Neutrophil (primary cell): Measurements from ENCODE around the gene XK.

Experiments
- H3K27ac ChIP-seq: fragments of 200-600 bp; sonication (generic); 2 replicates; pipeline ENCODE4 v1.5.1; 2016; ENCODE audit warnings: mild to moderate bottlenecking, moderate library complexity
- H3K27me3 ChIP-seq: fragments of 200-600 bp; sonication (generic); 2 replicates; pipeline ENCODE4 v1.6.0; 2016; ENCODE audit warnings: mild to moderate bottlenecking
- H3K36me3 ChIP-seq: fragments of 200-600 bp; sonication (generic); 2 replicates; pipeline ENCODE4 v1.5.1; 2017
- H3K4me1 ChIP-seq, 2 experiments: fragments of 200-600 bp in 1 of 2; sonication (generic) in 1 of 2; 1 replicate in 1 of 2; 2 replicates in 1 of 2; pipeline versions ENCODE4 v1.5.1 to v1.6.1; 2013 to 2016; ENCODE audit warnings: low read depth in 1 of 2, low read length in 1 of 2, mild to moderate bottlenecking in 1 of 2, moderate library complexity in 1 of 2; ENCODE audit not compliant: control insufficient read depth in 1 of 2, insufficient read depth in 1 of 2
- H3K4me3 ChIP-seq, 2 experiments: fragments of 200-600 bp in 1 of 2; sonication (generic) in 1 of 2; 1 replicate in 1 of 2; 2 replicates in 1 of 2; pipeline ENCODE4 v1.5.1; 2013 to 2016; ENCODE audit warnings: low read depth in 1 of 2, low read length in 1 of 2, mild to moderate bottlenecking in 1 of 2, moderate library complexity in 1 of 2
- H3K9me3 ChIP-seq: fragments of 200-600 bp; sonication (generic); 2 replicates; pipeline ENCODE4 v1.5.1; 2016
- TF ChIP-seq, protein P1 (sequence below): fragments of 200-600 bp; sonication (generic); IDR thresholded peaks from 2 replicates; pipeline ENCODE4 v1.5.1; 2016; ENCODE audit warnings: antibody characterized with exemption

XK gene

DNA sequence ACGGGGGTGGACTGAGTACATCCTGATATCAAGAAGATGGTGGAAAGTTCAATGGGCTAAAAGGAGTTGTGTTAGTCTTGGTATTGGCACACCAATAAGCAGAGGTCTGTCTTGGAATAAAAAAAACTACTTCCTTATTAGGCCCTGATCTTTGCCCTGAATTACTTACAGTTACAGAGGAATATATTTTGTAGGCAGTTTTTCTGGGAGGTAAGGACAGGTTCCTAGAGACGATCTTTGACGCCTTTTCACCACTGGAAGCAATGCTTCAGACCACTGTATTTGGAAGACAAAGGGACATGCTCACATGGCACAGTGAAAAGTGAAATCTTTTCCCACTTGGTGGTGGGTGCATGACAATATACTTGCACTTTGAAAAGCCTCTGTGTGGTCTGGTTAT, 618 bp upstream of the XK start:
- Histone ChIP-seq H3K4me1 (peaks cover 4% of the 10 kb centered on the region in 2 experiments), H3K36me3 (no peaks in the 10 kb centered on the region)

DNA sequence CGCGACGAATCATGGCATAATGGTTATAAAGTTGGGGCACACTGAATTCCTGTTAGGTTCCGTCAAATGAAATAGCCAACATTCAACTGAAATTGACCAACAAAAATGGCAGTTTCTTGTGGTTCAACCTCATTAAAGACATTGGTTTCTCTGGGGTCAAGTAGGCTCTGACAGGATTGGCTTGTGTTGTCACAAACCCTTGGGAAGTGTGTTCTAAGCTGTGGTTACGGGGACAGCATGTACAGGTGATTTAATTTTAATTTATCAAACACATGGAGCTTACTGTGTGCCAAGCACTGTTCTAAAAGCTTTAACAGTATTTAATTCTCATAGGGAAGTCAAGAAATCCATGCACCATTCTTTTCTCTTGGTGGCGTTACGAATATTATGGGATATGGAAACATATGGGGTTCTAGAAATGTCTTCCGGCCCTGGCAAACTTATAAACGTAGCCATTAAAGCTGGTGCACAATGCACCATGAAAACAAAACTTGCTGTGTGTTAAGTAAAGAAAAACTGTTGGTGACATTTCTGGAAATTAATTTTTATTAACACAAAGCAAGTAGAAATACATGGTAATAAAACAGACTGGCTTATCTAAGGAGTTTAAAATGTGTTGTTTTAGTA, 891 bp downstream of the XK start:
- Histone ChIP-seq H3K27me3 (peaks cover 28% of the 10 kb centered on the region), H3K4me1 (peaks cover 4% of the 10 kb centered on the region in 2 experiments), H3K27ac (no peak overlapping the region), H3K9me3 (no peaks in the 10 kb centered on the region), H3K4me3 (peak overlapping the region in 1 of 2 experiments; percentile 31), H3K36me3 (no peaks in the 10 kb centered on the region)
- TF ChIP-seq, protein P1, sequence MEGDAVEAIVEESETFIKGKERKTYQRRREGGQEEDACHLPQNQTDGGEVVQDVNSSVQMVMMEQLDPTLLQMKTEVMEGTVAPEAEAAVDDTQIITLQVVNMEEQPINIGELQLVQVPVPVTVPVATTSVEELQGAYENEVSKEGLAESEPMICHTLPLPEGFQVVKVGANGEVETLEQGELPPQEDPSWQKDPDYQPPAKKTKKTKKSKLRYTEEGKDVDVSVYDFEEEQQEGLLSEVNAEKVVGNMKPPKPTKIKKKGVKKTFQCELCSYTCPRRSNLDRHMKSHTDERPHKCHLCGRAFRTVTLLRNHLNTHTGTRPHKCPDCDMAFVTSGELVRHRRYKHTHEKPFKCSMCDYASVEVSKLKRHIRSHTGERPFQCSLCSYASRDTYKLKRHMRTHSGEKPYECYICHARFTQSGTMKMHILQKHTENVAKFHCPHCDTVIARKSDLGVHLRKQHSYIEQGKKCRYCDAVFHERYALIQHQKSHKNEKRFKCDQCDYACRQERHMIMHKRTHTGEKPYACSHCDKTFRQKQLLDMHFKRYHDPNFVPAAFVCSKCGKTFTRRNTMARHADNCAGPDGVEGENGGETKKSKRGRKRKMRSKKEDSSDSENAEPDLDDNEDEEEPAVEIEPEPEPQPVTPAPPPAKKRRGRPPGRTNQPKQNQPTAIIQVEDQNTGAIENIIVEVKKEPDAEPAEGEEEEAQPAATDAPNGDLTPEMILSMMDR, result no peak

More for the DNA sequence above, 618 bp upstream of the XK start:
- TF ChIP-seq, protein P1, result no peak
- peak overlapping the region in 1 of 2 experiments; percentile 41 for H3K4me3 ChIP-seq
- peaks cover 28% of the 10 kb centered on the region for H3K27me3 ChIP-seq
- no peak overlapping the region for H3K27ac ChIP-seq
- H3K9me3 ChIP-seq, result no peaks in the 10 kb centered on the region

DNA sequence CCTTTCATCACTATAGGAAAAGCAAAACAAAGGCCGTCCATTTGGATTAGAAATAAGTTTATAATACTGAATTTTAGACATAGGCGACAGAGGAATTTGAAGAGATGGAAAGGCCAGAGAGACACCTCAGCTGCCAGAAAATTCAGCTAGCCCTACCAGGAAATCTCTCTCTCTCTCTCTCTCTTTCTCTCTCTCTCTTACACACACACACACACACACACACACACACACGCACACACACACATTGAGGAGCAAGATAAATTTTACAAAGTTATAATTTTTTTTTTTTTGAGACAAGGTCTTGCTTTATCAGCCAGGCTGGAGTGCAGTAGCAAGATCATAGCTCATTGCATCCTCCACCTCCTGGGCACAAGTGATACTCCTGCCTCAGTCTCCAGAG, 1.4 kb downstream of the XK start:
- Histone ChIP-seq H3K4me3 (no peak overlapping the region), H3K4me1 (peaks cover 4% of the 10 kb centered on the region in 2 experiments), H3K27me3 (peaks cover 28% of the 10 kb centered on the region), H3K9me3 (no peaks in the 10 kb centered on the region), H3K27ac (no peak overlapping the region), H3K36me3 (no peaks in the 10 kb centered on the region)
- TF ChIP-seq, protein P1, result no peak

DNA sequence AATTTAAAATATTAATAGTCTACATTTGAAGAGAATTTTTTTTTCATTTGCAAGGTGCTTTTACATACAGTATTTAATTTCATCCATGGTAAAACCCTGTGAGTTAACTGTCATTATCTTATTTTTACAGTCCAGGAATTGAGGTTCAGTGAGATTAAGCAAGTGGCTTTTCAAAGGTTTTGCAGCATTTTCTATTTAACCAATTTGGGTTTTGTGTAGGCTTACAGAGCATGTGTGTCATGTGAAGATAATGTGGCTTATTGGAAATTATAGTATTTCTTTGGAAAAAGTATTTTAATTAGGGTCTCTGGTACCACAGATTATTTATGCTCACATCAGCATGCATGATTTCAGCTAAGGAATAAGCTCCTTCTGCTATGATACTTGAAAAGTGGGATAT, 4.5 kb downstream of the XK start:
- Histone ChIP-seq H3K27ac (no peak overlapping the region), H3K9me3 (no peaks in the 10 kb centered on the region), H3K27me3 (peaks cover 19% of the 10 kb centered on the region), H3K4me1 (peaks cover 4% of the 10 kb centered on the region in 2 experiments), H3K4me3 (no peak overlapping the region), H3K36me3 (no peaks in the 10 kb centered on the region)
- TF ChIP-seq, protein P1, result no peak

DNA sequence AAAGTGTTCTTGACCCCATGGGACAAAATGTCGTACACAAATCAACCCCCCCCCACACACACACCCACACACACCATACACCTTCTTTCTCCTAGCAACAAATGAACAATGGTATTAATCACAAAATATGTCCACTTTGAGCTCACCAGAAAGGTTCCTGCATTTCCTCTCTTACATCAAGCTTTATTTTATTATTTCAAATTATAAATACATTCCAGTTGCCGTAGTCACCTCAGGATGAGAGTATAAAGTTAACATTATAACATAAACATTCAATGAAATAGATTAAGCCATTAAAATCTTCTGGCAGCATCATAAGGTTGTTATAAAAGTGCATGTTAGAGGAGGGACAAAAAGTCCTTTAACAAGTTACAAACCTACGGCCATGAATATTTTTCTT, 7.3 kb downstream of the XK start:
- Histone ChIP-seq H3K27ac (no peak overlapping the region), H3K36me3 (no peaks in the 10 kb centered on the region), H3K4me1 (no peaks in the 10 kb centered on the region), H3K27me3 (no peaks in the 10 kb centered on the region), H3K4me3 (no peak overlapping the region), H3K9me3 (no peaks in the 10 kb centered on the region)
- TF ChIP-seq, protein P1, result no peak
